ENCODE results near the gene KDM6A. TPM values are rescaled to one million over a fixed set of nuclear protein-coding genes. Genes with fewer than 3 reads are reported as not detected.
"Not testable (repeated sequence)": the region's sequence is repeated elsewhere in the genome, so short reads cannot be mapped to it uniquely, and the experiment has no call there.

KDM6A gene
- total RNA-seq, 2 donors from 2014 or later: 20.8 to 30.7 TPM

GRCh38 chrX:44908827-44909226 lies 35.8 kb downstream of the KDM6A start:
- H3K27ac ChIP-seq: no peak overlapping the region
- intact Hi-C loops (cut with DNase I): no loop called here
- no peaks in the 10 kb centered on the region for H3K9me3 ChIP-seq
- DNase-seq (no peak), ATAC-seq (no peak)
- no peak overlapping the region for H3K4me3 ChIP-seq
- H3K27me3 ChIP-seq: no peaks in the 10 kb centered on the region
- peaks cover 26% of the 10 kb centered on the region for H3K4me1 ChIP-seq
- no peaks in the 10 kb centered on the region for H3K36me3 ChIP-seq (replicated peaks in 1 of 2; ENCODE audit: insufficient read depth in 1 of 2, low read depth in 2 of 2)
- TF ChIP-seq POLR2A (IDR thresholded peaks at IDR 0.05) (no peak), CTCF (IDR thresholded peaks at IDR 0.05) (no peak)
- WGBS, 2 donors: 29 to 32% methylated on average over 3 of the region's 3 CpGs

- ATAC-seq; H3K36me3 ChIP-seq (replicated peaks in 1 of 2; ENCODE audit: insufficient read depth in 1 of 2, low read depth in 2 of 2); DNase-seq; H3K4me3 ChIP-seq; intact Hi-C loops (cut with DNase I); H3K27ac ChIP-seq; H3K9me3 ChIP-seq; H3K27me3 ChIP-seq: not testable (repeated sequence)
- 79 to 88% methylated on average over 2 to 3 of the region's 4 CpGs for WGBS, 2 donors
- H3K4me1 ChIP-seq: peaks cover 31% of the 10 kb centered on the region
Observed at GRCh38 chrX:44910508-44910907, 37.5 kb downstream of the KDM6A start.

GRCh38 chrX:44911074-44911600 lies 38.1 kb downstream of the KDM6A start:
- peaks cover 31% of the 10 kb centered on the region for H3K4me1 ChIP-seq
- intact Hi-C loops (cut with DNase I): not testable (repeated sequence)
- 80% methylated on average over 2 of the region's 45 CpGs; no CpG with 5 or more reads in 1 of the 2 donors for WGBS, 2 donors

GRCh38 chrX:44913656-44914531 lies 40.9 kb downstream of the KDM6A start:
- Histone ChIP-seq H3K4me3 (no peak overlapping the region), H3K27ac (no peak overlapping the region), H3K36me3 (replicated peaks in 1 of 2; ENCODE audit: insufficient read depth in 1 of 2, low read depth in 2 of 2) (no peaks in the 10 kb centered on the region), H3K4me1 (peaks cover 20% of the 10 kb centered on the region), H3K9me3 (no peaks in the 10 kb centered on the region), H3K27me3 (no peaks in the 10 kb centered on the region)
- DNase-seq (no peak), ATAC-seq (no peak)
- 60 to 63% methylated on average over 9 of the region's 9 CpGs for WGBS, 2 donors
- TF ChIP-seq POLR2A (IDR thresholded peaks at IDR 0.05) (no peak), CTCF (IDR thresholded peaks at IDR 0.05) (no peak)
- intact Hi-C loops (cut with DNase I): no loop called here

More at GRCh38 chrX:44911074-44911600, 38.1 kb downstream of the KDM6A start:
- not testable (repeated sequence) for H3K27ac ChIP-seq; DNase-seq; H3K27me3 ChIP-seq; H3K9me3 ChIP-seq; H3K36me3 ChIP-seq (replicated peaks in 1 of 2; ENCODE audit: insufficient read depth in 1 of 2, low read depth in 2 of 2); ATAC-seq; H3K4me3 ChIP-seq

- 27 to 52% methylated on average over 2 of the region's 2 CpGs for WGBS, 2 donors
- intact Hi-C loops (cut with DNase I): no loop called here
- Histone ChIP-seq H3K4me3 (no peak overlapping the region), H3K27me3 (no peaks in the 10 kb centered on the region), H3K9me3 (no peaks in the 10 kb centered on the region), H3K36me3 (replicated peaks in 1 of 2; ENCODE audit: insufficient read depth in 1 of 2, low read depth in 2 of 2) (no peaks in the 10 kb centered on the region), H3K27ac (peak overlapping the region in 3 of 4 donors; percentile 30 to 44 (median 40)), H3K4me1 (peaks cover 20% of the 10 kb centered on the region)
- DNase-seq: no peak
- ATAC-seq: no peak
- TF ChIP-seq POLR2A (IDR thresholded peaks at IDR 0.05) (no peak), CTCF (IDR thresholded peaks at IDR 0.05) (no peak)
Observed at GRCh38 chrX:44914532-44915198, 41.7 kb downstream of the KDM6A start.

Data from body of pancreas (tissue), 4 donors.